ENCODE measurements around the gene ABCA2.

GRCh38 chr9:137017791-137018497, 10.1 kb downstream of the ABCA2 start:
- TF ChIP-seq EZH2 (IDR thresholded peaks at IDR 0.05) (no peak), POLR2AphosphoS5 (IDR thresholded peaks at IDR 0.05; ENCODE audit: borderline replicate concordance, low read depth, low read length) (no peak), FOXP2 (optimal IDR thresholded peaks at IDR 0.05; ENCODE audit: control extremely low read depth, extremely low read length, insufficient read depth) (no peak)

Measured in SK-N-MC (cell line).